Fibroblast of skin of abdomen (primary cell): ENCODE results near the gene ALOX5. TPM values are rescaled to one million over a fixed set of nuclear protein-coding genes. Genes with fewer than 3 reads are reported as not detected.
"Not testable (repeated sequence)": the region's sequence is repeated elsewhere in the genome, so short reads cannot be mapped to it uniquely, and the experiment has no call there.

ENCODE experiments used
- DNase-seq: peaks from one replicate; pipeline ENCODE4 v3.0.0-alpha.2; 2013
- polyA plus RNA-seq, 2 experiments: library from polyadenylated mRNA; unstranded; fragments of 120-200 nt; gene quantifications; one replicate each; pipeline ENCODE4 v1.2.1, GENCODE V29; 2013; ENCODE audit not compliant: insufficient read length in 2 of 2

Gene ALOX5
- polyA plus RNA-seq (2013, experiment 1 of 2; ENCODE audit: insufficient read length), result not detected
- not detected for polyA plus RNA-seq (2013, experiment 2 of 2; ENCODE audit: insufficient read length)

DNA sequence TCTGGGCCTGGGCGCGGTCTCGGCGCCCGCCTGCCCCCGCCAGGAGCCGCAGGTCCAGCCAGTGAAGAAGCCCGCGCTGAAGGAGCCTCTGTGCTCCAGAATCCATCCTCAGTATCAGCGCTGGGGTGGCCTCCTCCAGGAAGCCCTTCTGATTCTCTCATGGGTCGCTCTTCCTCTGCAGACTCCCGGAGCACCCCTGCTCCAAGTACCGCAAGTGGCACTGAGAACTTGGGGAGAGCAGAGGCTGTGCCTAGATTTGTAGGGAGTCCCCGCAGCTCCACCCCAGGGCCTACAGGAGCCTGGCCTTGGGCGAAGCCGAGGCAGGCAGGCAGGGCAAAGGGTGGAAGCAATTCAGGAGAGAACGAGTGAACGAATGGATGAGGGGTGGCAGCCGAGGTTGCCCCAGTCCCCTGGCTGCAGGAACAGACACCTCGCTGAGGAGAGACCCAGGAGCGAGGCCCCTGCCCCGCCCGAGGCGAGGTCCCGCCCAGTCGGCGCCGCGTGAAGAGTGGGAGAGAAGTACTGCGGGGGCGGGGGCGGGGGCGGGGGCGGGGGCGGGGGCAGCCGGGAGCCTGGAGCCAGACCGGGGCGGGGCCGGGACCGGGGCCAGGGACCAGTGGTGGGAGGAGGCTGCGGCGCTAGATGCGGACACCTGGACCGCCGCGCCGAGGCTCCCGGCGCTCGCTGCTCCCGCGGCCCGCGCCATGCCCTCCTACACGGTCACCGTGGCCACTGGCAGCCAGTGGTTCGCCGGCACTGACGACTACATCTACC lies at the start of gene ALOX5:
Gene ALOX5 (plus strand): TSS at position 641 of the 774 bp plus-strand sequence. CDS start 64 bp downstream, at position 705.
- DNase-seq, result no peak

DNA sequence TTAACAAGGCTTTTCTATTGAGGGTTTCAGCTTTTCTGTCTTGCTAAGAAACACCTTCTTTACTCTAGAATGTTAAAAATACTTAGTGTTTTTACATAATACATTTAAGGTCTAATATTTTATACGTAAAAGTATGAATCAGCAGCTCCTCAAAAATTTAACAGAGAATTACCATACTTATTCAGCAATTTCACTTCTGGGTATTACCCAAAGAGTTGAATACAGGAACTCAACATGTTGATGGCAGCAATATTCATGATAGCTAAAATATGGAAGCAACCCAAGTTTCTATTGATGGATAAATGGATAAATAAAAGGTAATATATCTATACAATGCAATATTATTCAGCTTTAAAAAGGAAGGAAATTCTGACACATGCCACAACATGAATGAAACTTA lies 48.9 kb upstream of the ALOX5 start:
- DNase-seq, result no peak

DNA sequence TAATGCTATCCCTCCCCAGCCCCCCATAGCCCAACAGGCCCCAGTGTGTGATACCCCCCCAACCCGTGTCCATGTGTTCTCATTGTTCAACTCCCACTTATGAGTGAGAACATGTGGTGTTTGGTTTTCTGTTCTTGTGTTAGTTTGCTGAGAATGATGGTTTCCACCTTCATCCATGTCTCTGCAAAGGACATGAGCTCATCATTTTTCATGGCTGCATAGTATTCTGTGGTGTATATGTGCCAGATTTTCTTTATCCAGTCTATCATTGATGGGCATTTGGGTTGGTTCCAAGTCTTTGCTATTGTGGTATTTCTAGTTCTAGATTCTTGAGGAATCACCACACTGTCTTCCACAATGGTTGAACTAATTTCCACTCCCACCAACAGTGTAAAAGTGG lies 47.2 kb upstream of the ALOX5 start:
- DNase-seq, result not testable (repeated sequence)

DNA sequence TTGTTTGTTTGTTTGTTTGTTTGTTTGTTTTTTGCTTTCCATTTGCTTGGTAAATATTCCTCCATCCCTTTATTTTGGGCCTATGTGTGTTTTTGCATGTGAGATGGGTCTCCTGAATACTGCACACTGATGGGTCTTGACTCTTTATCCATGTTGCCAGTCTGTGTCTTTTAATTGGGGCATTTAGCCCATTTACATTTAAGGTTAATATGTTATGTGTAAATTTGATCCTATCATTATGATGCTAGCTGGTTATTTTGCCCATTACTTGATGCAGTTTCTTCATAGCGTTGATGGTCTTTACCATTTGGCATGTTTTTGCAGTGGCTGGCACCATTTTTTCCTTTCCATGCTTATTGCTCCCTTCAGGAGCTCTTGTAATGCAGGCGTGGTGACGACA lies 42.2 kb upstream of the ALOX5 start:
- not testable (repeated sequence) for DNase-seq

DNA sequence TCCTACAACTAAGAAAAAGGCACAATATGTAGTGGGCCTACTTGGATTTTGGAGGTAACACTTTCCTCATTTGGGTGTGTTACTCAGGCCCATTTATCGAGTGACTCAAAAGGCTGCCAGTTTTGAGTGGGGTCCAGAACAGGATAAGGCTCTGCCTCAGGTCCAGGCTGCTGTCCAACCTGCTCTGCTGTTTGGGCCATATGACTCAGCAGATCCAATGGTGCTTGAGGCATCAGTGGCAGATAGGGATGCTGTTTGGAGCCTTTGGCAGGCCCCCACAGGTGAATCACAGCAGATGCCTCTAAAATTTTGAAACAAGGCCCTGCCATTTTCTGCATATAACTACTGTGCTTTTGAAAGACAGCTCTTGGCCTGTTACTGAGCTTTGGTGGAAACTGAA lies 34.1 kb upstream of the ALOX5 start:
- DNase-seq, result no peak

DNA sequence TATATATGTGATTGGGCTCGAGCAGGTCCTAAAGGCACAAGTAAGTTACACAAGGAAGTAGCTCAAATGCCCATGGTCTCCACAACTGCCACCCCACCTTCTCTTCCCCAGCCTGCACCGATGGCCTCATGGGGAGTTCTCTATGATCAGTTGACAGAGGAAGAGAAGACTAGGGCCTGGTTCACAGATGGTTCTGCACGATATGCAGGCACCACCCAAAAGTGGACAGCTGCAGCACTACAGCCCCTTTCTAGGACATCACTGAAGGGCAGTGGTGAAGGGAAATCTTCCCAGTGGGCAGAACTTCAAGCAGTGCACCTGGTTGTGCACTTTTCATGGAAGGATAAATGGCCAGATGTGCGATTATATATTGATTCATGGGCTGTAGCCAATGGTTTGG lies 33.6 kb upstream of the ALOX5 start:
- not testable (repeated sequence) for DNase-seq

DNA sequence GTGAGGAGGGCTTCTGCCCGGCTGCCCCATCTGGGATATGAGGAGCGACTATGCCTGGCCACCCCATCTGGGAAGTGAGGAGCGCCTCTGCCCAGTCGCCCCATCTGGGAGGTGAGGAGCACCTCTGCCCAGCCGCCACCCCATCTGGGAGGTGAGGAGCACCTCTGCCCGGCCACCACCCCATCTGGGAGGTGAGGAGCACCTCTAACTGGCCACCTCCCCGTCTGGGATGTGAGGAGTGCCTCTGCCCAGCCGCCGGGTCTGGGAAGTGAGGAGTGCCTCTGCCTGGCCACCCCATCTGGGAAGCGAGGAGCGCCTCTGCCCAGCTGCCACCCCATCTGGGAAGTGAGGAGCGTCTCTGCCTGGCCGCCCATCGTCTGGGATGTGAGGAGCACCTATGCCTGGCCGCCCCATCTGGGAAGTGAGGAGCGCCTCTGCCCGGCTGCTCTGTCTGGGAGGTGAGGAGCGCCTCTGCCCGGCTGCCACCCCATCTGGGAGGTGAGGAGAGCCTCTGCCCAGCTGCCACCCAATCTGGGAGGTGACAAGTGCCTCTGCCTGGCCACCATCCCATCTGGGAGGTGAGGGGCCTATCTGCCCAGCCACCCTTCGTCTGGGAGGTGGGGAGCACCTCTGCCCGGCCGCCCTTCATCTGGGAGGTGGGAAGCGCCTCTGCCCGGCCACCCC lies 27.2 kb upstream of the ALOX5 start:
- not testable (repeated sequence) for DNase-seq

DNA sequence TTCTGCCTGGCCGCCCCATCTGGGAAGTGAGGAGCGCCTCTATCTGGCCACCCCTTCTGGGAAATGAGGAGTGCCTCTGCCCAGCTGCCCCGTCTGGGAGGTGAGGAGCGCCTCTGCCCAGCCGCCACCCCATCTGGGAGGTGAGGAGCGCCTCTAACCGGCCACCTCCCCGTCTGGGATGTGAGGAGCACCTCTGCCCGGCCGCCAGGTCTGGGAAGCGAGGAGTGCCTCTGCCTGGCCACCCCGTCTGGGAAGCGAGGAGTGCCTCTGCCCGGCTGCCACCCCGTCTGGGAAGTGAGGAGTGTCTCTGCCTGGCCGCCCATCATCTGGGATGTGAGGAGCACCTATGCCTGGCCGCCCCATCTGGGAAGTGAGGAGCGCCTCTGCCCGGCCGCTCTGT lies 26.6 kb upstream of the ALOX5 start:
- DNase-seq, result not testable (repeated sequence)

DNA sequence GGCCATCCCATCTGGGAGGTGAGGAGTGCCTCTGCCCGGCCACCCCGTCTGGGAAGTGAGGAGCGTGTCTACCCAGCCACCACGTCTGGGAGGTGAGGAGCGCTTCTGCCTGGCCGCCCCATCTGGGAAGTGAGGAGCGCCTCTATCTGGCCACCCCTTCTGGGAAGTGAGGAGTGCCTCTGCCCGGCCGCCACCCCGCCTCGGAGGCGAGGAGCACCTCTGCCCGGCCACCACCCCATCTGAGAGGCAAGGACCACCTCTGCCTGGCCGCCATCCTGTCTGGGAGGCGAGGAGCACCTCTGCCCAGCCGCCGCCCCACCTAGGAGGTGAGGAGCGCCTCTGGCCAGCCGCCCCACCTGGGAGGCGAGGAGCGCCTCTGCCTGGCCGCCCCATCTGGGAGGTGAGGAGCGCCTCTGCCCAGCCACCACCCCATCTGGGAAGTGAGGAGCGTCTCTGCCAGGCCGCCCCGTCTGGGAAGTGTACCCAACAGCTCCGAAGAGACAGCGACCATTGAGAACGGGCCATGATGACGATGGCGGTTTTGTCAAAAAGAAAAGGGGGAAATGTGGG lies 25.7 kb upstream of the ALOX5 start:
- DNase-seq, result not testable (repeated sequence)

DNA sequence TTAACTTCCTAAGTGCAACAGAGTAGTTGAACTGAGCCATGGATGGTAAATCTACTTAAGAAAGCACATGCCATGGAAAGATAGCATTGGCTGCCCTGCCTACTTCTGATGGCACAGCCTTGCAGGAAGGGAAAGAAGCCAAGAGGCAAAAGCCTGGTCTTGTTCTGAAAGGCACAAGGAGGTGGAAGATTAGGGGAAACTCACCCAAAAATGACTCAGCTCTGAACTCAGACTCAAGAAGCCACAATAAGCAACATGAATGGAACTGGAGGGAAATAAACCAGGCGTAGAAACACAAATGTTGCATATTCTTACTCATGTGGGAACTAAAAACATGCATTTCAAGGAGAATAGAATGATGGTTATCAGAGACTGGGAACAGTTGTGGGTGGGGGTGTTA lies 20.8 kb upstream of the ALOX5 start:
- DNase-seq, result no peak

DNA sequence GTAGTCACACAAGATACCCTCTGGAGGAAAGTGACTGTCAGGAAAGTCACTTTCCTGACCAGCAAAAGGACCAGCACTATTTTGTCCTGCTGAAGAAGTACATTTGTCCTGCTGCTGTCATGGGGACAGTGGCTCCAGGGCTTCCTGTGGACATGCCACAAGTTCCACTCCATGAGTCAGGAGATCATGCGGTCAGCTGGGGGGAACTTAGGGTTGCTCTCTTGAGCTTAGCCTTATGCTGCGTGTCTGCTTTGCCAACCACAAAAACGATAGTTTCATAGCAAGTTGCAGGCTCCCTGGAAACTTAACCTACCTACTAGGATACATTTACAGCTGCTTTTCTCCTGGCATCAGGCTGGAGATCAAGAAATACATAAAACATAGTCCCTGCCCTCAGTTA lies 19.8 kb upstream of the ALOX5 start:
- no peak for DNase-seq

DNA sequence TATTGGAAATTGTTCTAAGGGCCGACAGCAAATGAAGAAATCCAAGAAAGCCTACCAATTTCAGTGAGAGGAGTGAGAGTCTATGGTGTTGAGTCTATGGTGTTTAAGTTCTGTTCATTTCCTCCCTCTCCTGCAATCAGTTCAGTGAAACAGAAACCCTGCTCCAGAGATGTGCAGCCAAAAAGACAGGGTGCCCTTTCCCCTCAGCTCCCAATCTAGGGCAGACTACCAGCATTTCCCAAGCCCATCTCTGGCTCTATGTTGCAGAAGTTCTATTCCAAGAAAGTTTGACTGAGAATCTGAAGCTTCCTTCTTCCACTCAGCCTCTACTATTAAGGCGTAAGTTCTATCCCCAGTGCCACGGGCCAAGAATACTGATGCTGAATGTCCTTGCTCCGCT lies 18.5 kb upstream of the ALOX5 start:
- DNase-seq, result no peak

DNA sequence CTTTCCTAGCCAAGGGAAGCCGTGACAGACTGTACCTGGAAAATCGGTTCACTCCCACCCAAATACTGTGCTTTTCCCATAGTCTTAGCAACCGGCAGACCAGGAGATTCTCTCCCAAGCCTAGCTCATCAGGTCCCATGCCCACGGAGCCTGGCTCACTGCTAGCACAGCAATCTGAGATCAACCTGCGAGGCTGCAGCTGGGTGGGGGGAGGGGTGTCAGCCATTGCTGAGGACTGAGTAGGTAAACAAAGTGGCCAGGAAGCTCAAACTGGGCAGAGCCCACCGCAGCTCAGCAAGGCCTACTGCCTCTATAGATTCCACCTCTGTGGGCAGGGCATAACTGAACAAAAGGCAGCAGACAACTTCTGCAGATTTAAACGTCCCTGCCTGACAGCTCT lies 15.1 kb upstream of the ALOX5 start:
- not testable (repeated sequence) for DNase-seq

DNA sequence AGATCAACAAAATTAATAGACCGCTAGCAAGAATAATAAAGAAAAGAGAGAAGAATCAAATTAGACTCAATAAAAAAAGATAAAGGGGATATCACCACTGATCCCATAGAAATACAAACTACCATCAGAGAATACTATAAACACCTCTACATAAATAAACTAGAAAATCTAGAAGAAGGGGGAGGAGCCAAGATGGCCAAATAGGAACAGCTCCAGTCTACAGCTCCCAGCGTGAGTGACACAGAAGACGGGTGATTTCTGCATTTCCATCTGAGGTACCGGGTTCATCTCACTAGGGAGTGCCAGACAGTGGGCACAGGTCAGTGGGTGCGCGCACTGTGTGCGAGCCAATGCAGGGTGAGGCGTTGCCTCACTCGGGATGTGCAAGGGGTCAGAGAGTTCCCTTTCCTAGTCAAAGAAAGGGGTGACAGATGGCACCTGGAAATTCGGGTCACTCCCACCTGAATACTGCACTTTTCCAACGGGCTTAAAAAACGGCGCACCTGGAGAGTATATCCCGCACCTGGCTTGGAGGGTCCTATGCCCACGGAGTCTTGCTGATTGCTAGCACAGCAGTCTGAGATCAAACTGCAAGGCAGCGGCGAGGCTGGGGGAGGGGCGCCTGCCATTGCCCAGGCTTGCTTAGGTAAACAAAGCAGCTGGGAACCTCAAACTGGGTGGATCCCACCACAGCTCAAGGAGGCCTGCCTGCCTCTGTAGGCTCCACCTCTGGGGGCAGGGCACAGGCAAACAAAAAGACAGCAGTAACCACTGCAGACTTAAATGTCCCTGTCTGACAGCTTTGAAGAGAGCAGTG lies 11.8 kb upstream of the ALOX5 start:
- DNase-seq, result not testable (repeated sequence)

DNA sequence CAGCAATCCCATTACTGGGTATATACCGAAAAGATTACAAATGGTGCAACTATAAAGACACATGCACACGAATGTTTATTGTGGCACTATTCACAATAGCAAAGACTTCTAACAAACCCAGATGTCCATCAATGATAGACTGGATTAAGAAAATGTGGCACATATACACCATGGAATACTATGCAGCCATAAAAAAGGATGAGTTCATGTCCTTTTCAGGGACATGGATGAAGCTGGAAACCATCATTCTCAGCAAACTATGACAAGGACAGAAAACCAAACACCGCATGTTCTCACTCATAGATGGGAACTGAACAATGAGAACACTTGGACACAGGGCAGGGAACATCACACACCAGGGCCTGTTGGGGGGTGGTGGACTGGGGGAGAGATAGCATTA lies 6.4 kb upstream of the ALOX5 start:
- not testable (repeated sequence) for DNase-seq

DNA sequence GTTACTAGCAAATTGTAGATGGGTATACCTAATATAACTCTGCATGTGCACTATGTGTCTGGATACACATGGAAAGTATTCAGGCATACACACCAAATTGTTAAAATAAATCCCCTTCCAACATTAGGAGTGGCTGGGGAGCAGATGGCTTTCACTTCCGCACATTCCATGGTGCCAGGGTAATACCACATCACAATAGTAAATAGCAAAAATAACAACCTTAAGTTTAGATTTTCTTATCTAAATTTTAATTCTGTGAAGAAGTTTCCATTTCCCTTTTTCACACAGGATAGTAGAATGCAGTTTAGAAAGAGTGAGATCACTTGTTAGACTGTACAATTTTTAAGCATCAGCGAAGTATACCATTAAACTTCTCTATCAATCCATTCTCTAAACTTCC lies 5.8 kb upstream of the ALOX5 start:
- DNase-seq, result no peak

DNA sequence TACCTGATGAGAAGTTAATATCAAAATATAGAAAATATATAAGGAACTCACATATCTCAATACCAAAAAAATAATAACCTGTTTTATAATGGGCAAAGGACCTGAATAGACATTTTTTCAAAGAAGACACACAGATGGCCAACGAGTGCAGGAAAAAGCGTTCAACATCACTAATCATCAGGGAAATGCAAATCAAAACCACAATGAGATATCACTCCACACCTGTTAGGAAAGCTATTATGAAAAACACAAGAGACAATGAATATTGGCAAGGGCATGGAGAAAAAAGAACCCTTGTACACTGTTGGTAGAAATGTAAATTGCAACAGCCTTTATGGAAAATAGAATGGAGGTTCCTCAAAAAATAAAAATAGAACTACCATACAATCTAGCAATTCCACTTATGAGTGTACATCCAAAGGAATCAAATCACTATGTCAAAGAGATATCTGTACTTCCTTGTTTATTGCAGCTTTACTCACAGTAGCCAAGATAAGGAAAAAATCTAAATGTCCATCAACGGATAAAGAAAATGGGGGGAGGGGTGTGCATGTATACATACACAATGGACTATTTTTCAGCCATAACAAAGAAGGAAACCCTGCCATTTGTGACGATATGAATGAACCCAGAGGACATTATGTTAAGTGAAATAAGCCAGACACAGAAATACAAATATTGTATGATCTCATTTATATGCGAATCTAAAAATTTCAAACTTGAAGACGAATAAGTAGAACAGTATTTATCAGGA lies 3.6 kb upstream of the ALOX5 start:
- no peak for DNase-seq

DNA sequence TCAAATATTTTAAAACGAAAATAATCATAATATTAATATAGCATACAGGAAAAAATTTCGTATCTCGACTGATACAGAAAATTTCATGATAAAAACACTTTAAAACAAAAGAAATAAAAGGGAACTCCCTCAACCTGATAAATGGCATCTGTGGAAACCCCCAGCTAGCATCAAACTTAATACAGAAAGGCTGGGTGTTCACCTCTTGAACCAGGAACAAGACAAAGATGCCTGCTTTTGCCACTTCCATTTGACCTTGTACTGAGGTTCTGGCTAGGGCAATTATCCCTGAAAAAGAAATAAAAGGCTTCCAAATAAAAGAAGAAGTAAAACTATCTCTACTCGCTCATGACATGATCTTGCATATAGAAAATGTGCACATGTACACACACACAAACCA lies 2.5 kb upstream of the ALOX5 start:
- DNase-seq, result no peak

DNA sequence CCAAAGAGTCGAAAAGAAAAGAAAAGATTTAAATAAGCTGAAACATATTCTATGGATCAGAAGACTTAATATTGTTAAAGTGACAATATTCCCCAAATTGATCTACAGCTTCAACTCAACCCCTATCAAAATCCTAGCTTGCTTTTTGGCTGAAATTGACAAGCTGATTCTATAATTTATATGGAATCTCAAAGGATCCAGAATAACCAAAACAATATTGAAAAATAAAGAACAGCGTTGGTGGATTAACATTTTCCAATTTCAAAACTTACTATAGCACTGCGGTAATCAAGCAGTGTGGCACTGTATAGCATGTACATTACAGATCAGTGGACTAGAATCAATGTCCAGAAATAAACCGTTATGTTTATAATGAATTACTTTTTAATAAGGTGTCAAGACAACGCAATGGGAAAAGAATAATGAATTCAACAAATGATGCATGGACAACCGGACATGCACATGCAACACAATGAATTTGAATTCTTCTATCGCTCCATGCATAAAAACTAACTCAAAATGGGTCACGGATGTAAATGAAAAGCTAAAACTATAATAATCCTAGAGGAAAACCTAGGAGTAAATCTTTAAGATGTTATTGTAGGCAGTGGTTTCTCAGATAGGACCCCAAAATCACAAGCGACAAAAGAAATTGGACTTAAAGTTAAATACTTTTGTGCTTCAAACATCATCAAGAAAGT lies 1.6 kb upstream of the ALOX5 start:
- DNase-seq, result no peak

DNA sequence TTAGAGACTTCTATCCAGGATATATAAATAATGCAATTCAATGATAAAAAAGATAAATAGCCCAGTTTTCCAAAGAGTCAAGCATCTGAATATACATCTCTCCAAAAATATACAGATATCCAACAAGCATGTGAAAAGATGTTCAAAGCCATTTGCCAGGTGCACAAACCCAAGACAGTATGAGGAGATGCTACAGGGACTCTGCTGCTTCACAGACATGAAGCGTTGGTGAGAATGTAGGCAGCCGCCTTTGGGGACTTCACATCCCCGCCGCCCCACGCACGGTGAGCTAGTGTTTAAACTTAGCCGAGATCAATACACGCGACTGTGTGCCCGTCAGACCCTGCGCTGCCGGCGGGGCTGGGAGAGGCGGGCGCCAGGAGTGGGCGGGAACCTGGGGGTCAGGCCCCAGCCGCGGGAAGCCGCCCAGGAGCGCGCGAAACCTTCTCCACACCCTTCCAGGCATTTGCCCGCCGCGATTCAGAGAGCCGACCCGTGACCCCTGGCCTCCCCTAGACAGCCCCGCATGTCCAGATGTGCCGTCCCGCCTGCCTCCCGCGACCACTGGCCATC lies 927 bp upstream of the ALOX5 start:
- DNase-seq, result no peak
